ENCODE results near the gene PRR13. TPM values are rescaled to one million over a fixed set of nuclear protein-coding genes. Genes with fewer than 3 reads are reported as not detected.
A peak's percentile ranks its signal among the peaks of the same experiment; 100 is the strongest.

PRR13 gene
- total and polyA plus RNA-seq, 2 donors (not counting 3 experiments of a cell fraction or from before 2014, with no cell fraction given), result 68.9 to 139 TPM

DNA sequence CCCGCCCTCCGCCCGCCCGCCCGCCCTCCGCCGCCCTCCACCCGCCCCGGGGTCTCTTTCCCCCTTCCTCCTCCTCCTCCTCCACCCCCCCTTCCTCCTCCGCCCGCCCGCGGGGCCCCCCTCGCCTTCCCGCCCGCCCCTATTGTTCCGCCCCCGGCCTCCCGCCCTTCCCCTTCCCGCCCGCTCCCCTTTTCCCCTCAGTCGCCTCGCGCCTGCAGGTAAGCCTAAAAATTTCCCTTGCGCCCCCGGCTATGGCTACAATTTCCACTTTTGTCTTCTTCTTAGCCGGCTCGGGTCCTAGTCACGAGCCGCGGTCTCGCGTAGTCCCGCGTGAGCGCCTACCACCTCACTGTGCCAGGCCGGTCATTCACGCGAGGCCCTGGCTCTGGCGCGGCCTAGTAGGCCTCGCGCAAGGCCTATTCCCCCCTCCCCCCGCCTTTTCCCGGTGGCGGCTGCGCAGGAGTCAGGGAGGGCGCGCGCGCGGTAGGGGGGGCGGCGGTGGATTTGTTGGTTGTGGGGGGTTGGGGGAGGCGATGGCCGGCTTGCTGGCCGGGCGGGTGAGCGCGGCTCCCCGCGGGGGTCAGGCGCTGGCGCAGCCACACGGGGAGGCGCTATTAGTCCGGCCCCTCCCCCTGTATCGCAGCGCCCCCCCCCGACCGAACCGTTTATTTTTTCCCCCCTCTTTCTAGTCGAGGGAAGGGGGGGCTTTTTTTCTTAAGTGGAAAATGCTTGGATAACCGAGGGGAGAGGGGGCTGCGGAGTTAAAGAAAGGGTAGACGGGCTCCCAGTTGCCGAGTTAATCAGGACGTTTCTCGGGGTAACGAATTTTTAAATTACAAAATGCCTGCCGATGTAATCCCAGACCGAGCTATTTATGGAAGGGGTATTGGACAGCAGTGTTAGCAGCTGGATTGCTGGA, 10.9 kb downstream of the PRR13 start:
- Histone ChIP-seq H3K4me2 (ENCODE audit: insufficient read depth, low read length) (peak overlapping the region; percentile 100), H3K4me1 (ENCODE audit: control insufficient read depth, extremely low read depth, insufficient read depth, low read length) (peaks cover 12% of the 10 kb centered on the region), H3K27me3 (ENCODE audit: control insufficient read depth in 2 of 2, insufficient read depth in 2 of 2, low read length in 2 of 2) (no peaks in the 10 kb centered on the region), H3K79me2 (ENCODE audit: control insufficient read depth, insufficient read depth, low read length) (peaks cover 51% of the 10 kb centered on the region), H3K4me3 (replicated peaks in 1 of 3; ENCODE audit: insufficient read depth in 1 of 3, low read depth in 1 of 3, low read length in 3 of 3) (peak overlapping the region; percentile 81 to 100 (median 89)), H3K9ac (replicated peaks; ENCODE audit: extremely low read depth, insufficient read depth, low read length) (peak overlapping the region; percentile 94), H2AFZ (ENCODE audit: low read depth, low read length) (no peak overlapping the region), H4K20me1 (replicated peaks; ENCODE audit: control insufficient read depth, extremely low read depth, insufficient read depth, low read length) (peaks cover 16% of the 10 kb centered on the region), H3K9me3 (replicated peaks; ENCODE audit: control insufficient read depth, insufficient read depth, low read length) (no peaks in the 10 kb centered on the region), H3K36me3 (ENCODE audit: control insufficient read depth in 2 of 2, extremely low read depth in 1 of 2, insufficient read depth in 2 of 2, low read length in 2 of 2) (peaks cover 21 to 26% of the 10 kb centered on the region in 2 experiments), H3K27ac (ENCODE audit: insufficient read depth, low read depth, low read length) (peak overlapping the region; percentile 87), H3K9me1 (replicated peaks; ENCODE audit: control insufficient read depth, extremely low read depth, insufficient read depth, low read length) (no peaks in the 10 kb centered on the region)
- ChIA-PET CTCF (interaction anchor here (0.9 to 2.5 kb wide), 4 partner anchors 29 to 131 kb away, joined by 3 to 15 read pairs (median 3); partner anchors contain the start of gene AAAS), POLR2A (interaction anchor here (0.7 kb wide), 2 partner anchors 16 to 33 kb away, joined by 3 read pairs; no protein-coding TSS in a partner anchor)
- DNase-seq (ENCODE audit: low read depth, low spot score) (peak; percentile 89), FAIRE-seq (no peak)
- intact Hi-C loops (cut with micrococcal nuclease) (loop anchor here (2.0 to 5.0 kb wide), 3 partner anchors 16 to 225 kb away; partner anchors contain the start of genes ATP5MC2 and TARBP2), dilution Hi-C loops (cut with MboI; ENCODE audit: extremely low pct_ligation_motif_present, low sequenced_read_pairs) (no loop called here)
- TF ChIP-seq, protein P1, sequence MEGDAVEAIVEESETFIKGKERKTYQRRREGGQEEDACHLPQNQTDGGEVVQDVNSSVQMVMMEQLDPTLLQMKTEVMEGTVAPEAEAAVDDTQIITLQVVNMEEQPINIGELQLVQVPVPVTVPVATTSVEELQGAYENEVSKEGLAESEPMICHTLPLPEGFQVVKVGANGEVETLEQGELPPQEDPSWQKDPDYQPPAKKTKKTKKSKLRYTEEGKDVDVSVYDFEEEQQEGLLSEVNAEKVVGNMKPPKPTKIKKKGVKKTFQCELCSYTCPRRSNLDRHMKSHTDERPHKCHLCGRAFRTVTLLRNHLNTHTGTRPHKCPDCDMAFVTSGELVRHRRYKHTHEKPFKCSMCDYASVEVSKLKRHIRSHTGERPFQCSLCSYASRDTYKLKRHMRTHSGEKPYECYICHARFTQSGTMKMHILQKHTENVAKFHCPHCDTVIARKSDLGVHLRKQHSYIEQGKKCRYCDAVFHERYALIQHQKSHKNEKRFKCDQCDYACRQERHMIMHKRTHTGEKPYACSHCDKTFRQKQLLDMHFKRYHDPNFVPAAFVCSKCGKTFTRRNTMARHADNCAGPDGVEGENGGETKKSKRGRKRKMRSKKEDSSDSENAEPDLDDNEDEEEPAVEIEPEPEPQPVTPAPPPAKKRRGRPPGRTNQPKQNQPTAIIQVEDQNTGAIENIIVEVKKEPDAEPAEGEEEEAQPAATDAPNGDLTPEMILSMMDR (IDR thresholded peaks at IDR 0.05; ENCODE audit: extremely low read depth in 1 of 2, insufficient read depth in 1 of 2, low read depth in 1 of 2, low read length in 2 of 2), result peak in 1 of 2 donors; percentile 35
- TF ChIP-seq GATA2 (IDR thresholded peaks at IDR 0.05; ENCODE audit: insufficient read depth, insufficient read length, low read depth, low read length), result no peak
- BruUV-seq (replicated peaks), result no TSS peak
